GM21423 (cell line): ENCODE measurements around the gene SDK1.
"Not testable (repeated sequence)": the region's sequence is repeated elsewhere in the genome, so short reads cannot be mapped to it uniquely, and the experiment has no call there.

Experiments used
- ATAC-seq: cut with Tn5 transposase; IDR thresholded peaks from one replicate; pipeline ENCODE4 v1.9.1; 2021; ENCODE audit warnings: mild to moderate bottlenecking, moderate library complexity; ENCODE audit not compliant: unreplicated experiment

Gene SDK1

GRCh38 chr7:4308205-4308590 is 1007.1 kb downstream of the SDK1 start:
- ATAC-seq = no peak

GRCh38 chr7:4313911-4314310 is 1012.9 kb downstream of the SDK1 start:
- not testable (repeated sequence) for ATAC-seq

- not testable (repeated sequence) for ATAC-seq
Measured at GRCh38 chr7:4314316-4314715, 1013.3 kb downstream of the SDK1 start.
